ENCODE data around the gene KRTAP9-3. TPM values are rescaled to one million over a fixed set of nuclear protein-coding genes. Genes with fewer than 3 reads are reported as not detected.

KRTAP9-3 gene
- total and polyA plus RNA-seq, 2 of the 8 experiments (the other 6 are each of a cell fraction or from before 2014, with no cell fraction given): not detected

- Histone ChIP-seq H2BK120ac (replicated peaks; ENCODE audit: low read depth, low read length) (no peak overlapping the region), H2AK5ac (ENCODE audit: low read depth, low read length) (no peak overlapping the region), H4K5ac (ENCODE audit: insufficient read length, low read depth, low read length) (no peak overlapping the region), H2AFZ (ENCODE audit: low read length) (no peak overlapping the region), H3K27ac (ENCODE audit: low read depth, low read length) (no peak overlapping the region), H3K4me3 (ENCODE audit: extremely low read depth in 1 of 4, insufficient read depth in 2 of 4, low read depth in 3 of 4, low read length in 4 of 4) (no peak overlapping the region), H3K79me2 (ENCODE audit: control insufficient read depth in 1 of 2, insufficient read depth in 2 of 2, low read length in 2 of 2) (no peaks in the 10 kb centered on the region), H3K36me3 (ENCODE audit: control insufficient read depth in 2 of 4, insufficient read depth in 4 of 4, low read length in 3 of 4) (no peaks in the 10 kb centered on the region), H3K79me1 (ENCODE audit: low read depth, low read length) (no peaks in the 10 kb centered on the region), H3K23me2 (ENCODE audit: low read depth, low read length) (no peaks in the 10 kb centered on the region), H2BK12ac (ENCODE audit: low read depth, low read length) (no peak overlapping the region), H4K20me1 (replicated peaks in 1 of 2; ENCODE audit: control insufficient read depth in 1 of 2, insufficient read depth in 2 of 2, low read length in 2 of 2) (no peaks in the 10 kb centered on the region), H3K27me3 (replicated peaks in 1 of 4; ENCODE audit: control insufficient read depth in 3 of 4, extremely low read depth in 1 of 4, insufficient read depth in 3 of 4, low read length in 3 of 4) (no peaks in the 10 kb centered on the region), H3K56ac (replicated peaks; ENCODE audit: insufficient read length, low read depth, low read length) (no peak overlapping the region), H2BK20ac (ENCODE audit: low read length) (no peak overlapping the region), H4K91ac (replicated peaks; ENCODE audit: insufficient read length, low read length) (no peak overlapping the region), H3K4ac (replicated peaks; ENCODE audit: insufficient read length, low read depth, low read length) (no peak overlapping the region), H3K18ac (ENCODE audit: extremely low read depth, low read length) (no peak overlapping the region), H2BK5ac (ENCODE audit: low read depth, low read length) (no peak overlapping the region), H3K9ac (replicated peaks in 1 of 4; ENCODE audit: extremely low read depth in 1 of 4, low read depth in 3 of 4, low read length in 3 of 4) (no peak overlapping the region), H3K23ac (ENCODE audit: insufficient read length) (no peak overlapping the region), H3K4me2 (ENCODE audit: insufficient read depth in 1 of 2, low read depth in 2 of 2, low read length in 2 of 2) (no peak overlapping the region), H4K8ac (ENCODE audit: extremely low read depth, insufficient read depth, low read length) (no peak overlapping the region), H3K14ac (ENCODE audit: insufficient read length) (no peak overlapping the region), H3K4me1 (replicated peaks in 1 of 4; ENCODE audit: control insufficient read depth in 3 of 4, insufficient read depth in 4 of 4, low read length in 3 of 4) (no peaks in the 10 kb centered on the region), H3K9me3 (ENCODE audit: insufficient read depth in 2 of 2, low read depth in 1 of 2, low read length in 1 of 2) (no peaks in the 10 kb centered on the region), H2BK15ac (ENCODE audit: low read length) (no peak overlapping the region)
- DNase-seq (ENCODE audit: low read depth in 1 of 2, low spot score in 2 of 2): no peak
- POLR2A ChIA-PET (ENCODE audit: partially characterized antibody): no interaction called here
- no peak for FAIRE-seq
- CTCF ChIA-PET (ENCODE audit: partially characterized antibody): no interaction called here
- 91% methylated on average over 2 of the region's 2 CpGs; no CpG with 5 or more reads in 1 of the 2 experiments for WGBS, 2 experiments (ENCODE audit: extremely low coverage in 1 of 2, insufficient coverage in 1 of 2, insufficient read length in 1 of 2, insufficient replicate concordance in 2 of 2, low coverage in 1 of 2, low lambda C conversion rate in 2 of 2, missing lambda C conversion rate in 1 of 2)
- no peak for TF ChIP-seq SP4 (IDR thresholded peaks at IDR 0.05; ENCODE audit: low read length)
These were observed 31.0 kb downstream of the KRTAP9-3 start for GRCh38 chr17:41263212-41263611.
